Ovary (tissue), 3 donors: ENCODE results near the gene ARL6IP1.

Experiments
- POLR2A ChIP-seq: fragments of 450-650 bp; IDR thresholded peaks from one replicate; pipeline ENCODE4 v1.6.1; 2017; ENCODE audit warnings: antibody characterized with exemption, mild to moderate bottlenecking, moderate library complexity
- TF ChIP-seq, protein P1 (sequence below), 3 donors: fragments of 450-650 bp in 2 of 3; fragments of 200-600 bp in 1 of 3; IDR thresholded peaks; one replicate each; pipeline versions ENCODE4 v1.5.1 to v1.8.0; 2016 to 2022; ENCODE audit warnings: antibody characterized with exemption in 3 of 3, mild to moderate bottlenecking in 1 of 3
- donor health status: DM: no; HTN: no; CAD: no.

DNA sequence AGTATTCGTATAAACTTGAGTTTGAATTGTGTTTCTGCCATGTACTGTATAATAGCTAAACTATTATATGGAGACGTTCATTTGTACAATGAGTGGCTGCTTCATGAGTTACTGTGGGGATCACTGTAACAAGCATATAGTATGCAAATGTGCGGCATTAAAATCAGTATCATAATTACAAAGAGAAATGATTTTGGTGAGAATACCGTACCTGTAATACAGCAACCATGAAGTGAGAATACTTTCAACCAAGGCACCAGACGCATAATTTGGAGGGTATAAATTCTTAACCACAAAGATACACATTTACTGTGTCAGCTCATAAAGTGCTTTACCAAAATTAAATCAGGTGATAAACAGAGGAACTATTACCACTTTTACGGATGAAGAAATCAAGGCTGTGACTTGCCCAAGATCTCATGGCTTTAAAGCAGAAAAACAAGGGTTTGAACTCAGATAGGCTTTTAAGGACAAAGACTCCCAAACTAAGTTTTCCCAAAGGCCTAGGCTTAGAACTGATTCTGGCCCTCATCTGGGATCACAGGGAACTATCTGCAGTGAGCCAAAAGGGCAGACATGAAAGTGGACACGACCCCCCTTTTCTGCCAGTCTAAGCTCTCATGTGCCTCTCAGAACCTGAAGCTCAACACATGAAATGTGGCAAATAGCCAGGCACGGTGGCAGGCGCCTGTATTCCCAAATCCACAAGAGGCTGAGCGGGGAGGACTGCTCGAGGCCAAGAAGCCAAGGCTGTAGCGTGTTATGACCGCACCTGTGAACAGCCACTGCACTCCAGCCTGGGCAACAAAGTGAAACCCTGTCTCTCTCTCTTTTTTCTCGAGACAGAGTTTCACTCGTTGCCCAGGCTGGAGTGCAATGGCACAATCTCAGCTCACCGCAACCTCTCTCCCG is 17.7 kb downstream of the ARL6IP1 start:
- TF ChIP-seq, protein P1, sequence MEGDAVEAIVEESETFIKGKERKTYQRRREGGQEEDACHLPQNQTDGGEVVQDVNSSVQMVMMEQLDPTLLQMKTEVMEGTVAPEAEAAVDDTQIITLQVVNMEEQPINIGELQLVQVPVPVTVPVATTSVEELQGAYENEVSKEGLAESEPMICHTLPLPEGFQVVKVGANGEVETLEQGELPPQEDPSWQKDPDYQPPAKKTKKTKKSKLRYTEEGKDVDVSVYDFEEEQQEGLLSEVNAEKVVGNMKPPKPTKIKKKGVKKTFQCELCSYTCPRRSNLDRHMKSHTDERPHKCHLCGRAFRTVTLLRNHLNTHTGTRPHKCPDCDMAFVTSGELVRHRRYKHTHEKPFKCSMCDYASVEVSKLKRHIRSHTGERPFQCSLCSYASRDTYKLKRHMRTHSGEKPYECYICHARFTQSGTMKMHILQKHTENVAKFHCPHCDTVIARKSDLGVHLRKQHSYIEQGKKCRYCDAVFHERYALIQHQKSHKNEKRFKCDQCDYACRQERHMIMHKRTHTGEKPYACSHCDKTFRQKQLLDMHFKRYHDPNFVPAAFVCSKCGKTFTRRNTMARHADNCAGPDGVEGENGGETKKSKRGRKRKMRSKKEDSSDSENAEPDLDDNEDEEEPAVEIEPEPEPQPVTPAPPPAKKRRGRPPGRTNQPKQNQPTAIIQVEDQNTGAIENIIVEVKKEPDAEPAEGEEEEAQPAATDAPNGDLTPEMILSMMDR (IDR thresholded peaks at IDR 0.05) = no peak
- TF ChIP-seq POLR2A = no peak
